GM23248 (cell line): ENCODE results near the gene TRIM72. TPM values are rescaled to one million over a fixed set of nuclear protein-coding genes. Genes with fewer than 3 reads are reported as not detected.

Experiments
- DNase-seq: peaks from one replicate; pipeline ENCODE4 v3.0.0-alpha.2; 2015
- H2AFZ ChIP-seq: fragments of 200-600 bp; sonication (generic); 2 replicates; pipeline ENCODE4 v1.6.1; 2016; ENCODE audit warnings: antibody characterized with exemption
- H3F3A ChIP-seq: fragments of 200-600 bp; sonication (generic); 2 replicates; pipeline ENCODE4 v1.6.1; 2016; ENCODE audit warnings: mild to moderate bottlenecking, antibody characterized with exemption, mixed run types; ENCODE audit not compliant: insufficient read depth
- H3K27ac ChIP-seq: fragments of 200-600 bp; sonication (generic); 2 replicates; pipeline ENCODE4 v1.5.1; 2016; ENCODE audit warnings: mild to moderate bottlenecking
- H3K27me3 ChIP-seq: fragments of 200-600 bp; sonication (generic); replicated peaks from 2 replicates; pipeline ENCODE4 v1.6.1; 2016; ENCODE audit warnings: mild to moderate bottlenecking; ENCODE audit not compliant: insufficient read depth
- H3K36me3 ChIP-seq: fragments of 200-600 bp; sonication (generic); 2 replicates; pipeline ENCODE4 v1.6.1; 2016; ENCODE audit warnings: low read depth, mild to moderate bottlenecking
- H3K4me1 ChIP-seq: fragments of 200-600 bp; sonication (generic); 2 replicates; pipeline ENCODE4 v1.6.1; 2016; ENCODE audit warnings: mild to moderate bottlenecking; ENCODE audit not compliant: insufficient read depth
- H3K4me2 ChIP-seq: fragments of 200-600 bp; sonication (generic); one replicate; pipeline ENCODE4 v1.6.1; 2016; ENCODE audit warnings: mild to moderate bottlenecking; ENCODE audit not compliant: unreplicated experiment
- H3K4me3 ChIP-seq: fragments of 200-600 bp; sonication (generic); 2 replicates; pipeline ENCODE4 v1.5.1; 2016; ENCODE audit warnings: mild to moderate bottlenecking
- H3K79me2 ChIP-seq: fragments of 200-600 bp; sonication (generic); 2 replicates; pipeline ENCODE4 v1.6.1; 2016; ENCODE audit warnings: mild to moderate bottlenecking; ENCODE audit not compliant: insufficient read depth
- H3K9ac ChIP-seq: fragments of 200-600 bp; sonication (generic); 2 replicates; pipeline ENCODE4 v1.6.1; 2016; ENCODE audit warnings: mild to moderate bottlenecking
- H3K9me2 ChIP-seq: fragments of 200-600 bp; sonication (generic); 2 replicates; pipeline ENCODE4 v1.6.1; 2016; ENCODE audit warnings: mixed run types, mild to moderate bottlenecking, moderate library complexity; ENCODE audit not compliant: insufficient read depth
- H3K9me3 ChIP-seq: fragments of 200-600 bp; sonication (generic); one replicate; pipeline ENCODE4 v1.6.1; 2017; ENCODE audit warnings: low read depth
- H4K20me1 ChIP-seq: fragments of 200-600 bp; sonication (generic); 2 replicates; pipeline ENCODE4 v1.6.0; 2016; ENCODE audit not compliant: insufficient read depth
- EZH2 ChIP-seq: fragments of 200-600 bp; sonication (generic); IDR thresholded peaks from 2 replicates; pipeline ENCODE4 v1.6.1; 2018; ENCODE audit warnings: antibody characterized with exemption, mild to moderate bottlenecking; ENCODE audit not compliant: insufficient read depth, poor library complexity, severe bottlenecking
- EZH2phosphoT487 ChIP-seq: fragments of 200-600 bp; sonication (generic); IDR thresholded peaks from 2 replicates; pipeline ENCODE4 v1.6.1; 2018; ENCODE audit warnings: antibody characterized with exemption, moderate library complexity, mild to moderate bottlenecking, low read depth; ENCODE audit not compliant: insufficient read depth
- WGBS, 2 experiments: methylation state at CpG; one replicate each; pipeline ENCODE4 v1.1.6; 2015 to 2017; ENCODE audit warnings: low lambda C conversion rate in 2 of 2, low coverage in 1 of 2; ENCODE audit errors: missing lambda C conversion rate in 2 of 2; 5-methylcytosine and 5-hydroxymethylcytosine counted together
- in situ Hi-C: fragments of 300-500 bp; cut with MboI; formaldehyde crosslinking; loops from 2 replicates; pipeline ENCODE4 v1.15.0; 2020
- polyA plus RNA-seq: library from polyadenylated mRNA; unstranded; fragments of >200 nt; fragmentation: Nextera tagmentation; extraction: Ambion mirVana; gene quantifications from 2 replicates; pipeline ENCODE4 v1.2.1, GENCODE V29; 2016
- total RNA-seq: library from RNA; depleted of rRNA; stranded (reverse); fragments of >200 nt; shearing (Covaris generic); gene quantifications from 2 replicates; pipeline ENCODE4 v1.2.3, GENCODE V29; 2014

The TRIM72 gene
- total and polyA plus RNA-seq, 2 experiments from 2014 or later, result not detected

- DNase-seq, result peak; percentile 53
- Histone ChIP-seq H3K4me3 (peak overlapping the region; percentile 89), H3K36me3 (peaks cover 51% of the 10 kb centered on the region), H3K4me1 (peaks cover 24% of the 10 kb centered on the region), H3K27me3 (no peaks in the 10 kb centered on the region), H2AFZ (no peak overlapping the region), H4K20me1 (peaks cover 44% of the 10 kb centered on the region), H3K4me2 (peak overlapping the region; percentile 89), H3K9me3 (no peaks in the 10 kb centered on the region), H3K9me2 (no peaks in the 10 kb centered on the region), H3K9ac (peak overlapping the region; percentile 99), H3K79me2 (peaks cover 85% of the 10 kb centered on the region), H3F3A (peaks cover 46% of the 10 kb centered on the region), H3K27ac (peak overlapping the region; percentile 93)
- 16 to 19% methylated on average over 7 of the region's 7 CpGs for WGBS, 2 experiments
- TF ChIP-seq EZH2 (no peak), EZH2phosphoT487 (no peak)
- in situ Hi-C loops, result no loop called here
Observed at GRCh38 chr16:31182391-31182790, 31.5 kb upstream of the TRIM72 start.

GRCh38 chr16:31183432-31184428 lies 30.2 kb upstream of the TRIM72 start:
- 76 to 77% methylated on average over 10 of the region's 10 CpGs for WGBS, 2 experiments
- Histone ChIP-seq H4K20me1 (peaks cover 44% of the 10 kb centered on the region), H3K9me2 (no peaks in the 10 kb centered on the region), H3K27ac (no peak overlapping the region), H3K9ac (peak overlapping the region; percentile 99), H2AFZ (no peak overlapping the region), H3K36me3 (peaks cover 65% of the 10 kb centered on the region), H3K4me3 (peak overlapping the region; percentile 89), H3K4me2 (peak overlapping the region; percentile 89), H3K9me3 (no peaks in the 10 kb centered on the region), H3K4me1 (peaks cover 23% of the 10 kb centered on the region), H3K79me2 (peaks cover 95% of the 10 kb centered on the region), H3F3A (peaks cover 60% of the 10 kb centered on the region), H3K27me3 (no peaks in the 10 kb centered on the region)
- peak; percentile 26 for DNase-seq
- in situ Hi-C loops, result no loop called here
- TF ChIP-seq EZH2 (no peak), EZH2phosphoT487 (no peak)

GRCh38 chr16:31184888-31185287 lies 29.0 kb upstream of the TRIM72 start:
- no peak for DNase-seq
- peaks cover 71% of the 10 kb centered on the region for H3F3A ChIP-seq
- H3K36me3 ChIP-seq, result peaks cover 76% of the 10 kb centered on the region
- peaks cover 18% of the 10 kb centered on the region for H3K4me1 ChIP-seq
- H3K4me3 ChIP-seq, result no peak overlapping the region
- 90 to 93% methylated on average over 13 to 14 of the region's 14 CpGs for WGBS, 2 experiments
- H3K9me3 ChIP-seq, result no peaks in the 10 kb centered on the region
- no peaks in the 10 kb centered on the region for H3K27me3 ChIP-seq
- in situ Hi-C loops, result no loop called here
- H3K4me2 ChIP-seq, result no peak overlapping the region
- peaks cover 44% of the 10 kb centered on the region for H4K20me1 ChIP-seq
- no peaks in the 10 kb centered on the region for H3K9me2 ChIP-seq
- no peak for TF ChIP-seq EZH2phosphoT487
- TF ChIP-seq EZH2, result no peak
- no peak overlapping the region for H3K9ac ChIP-seq
- H2AFZ ChIP-seq, result no peak overlapping the region
- H3K27ac ChIP-seq, result no peak overlapping the region
- peaks cover 99% of the 10 kb centered on the region for H3K79me2 ChIP-seq

- TF ChIP-seq EZH2, result no peak
- no peak for TF ChIP-seq EZH2phosphoT487
- H3K79me2 ChIP-seq, result peaks cover 100% of the 10 kb centered on the region
- no peaks in the 10 kb centered on the region for H3K9me2 ChIP-seq
- no peak overlapping the region for H3K27ac ChIP-seq
- H4K20me1 ChIP-seq, result peaks cover 44% of the 10 kb centered on the region
- H3K27me3 ChIP-seq, result no peaks in the 10 kb centered on the region
- H3F3A ChIP-seq, result peaks cover 76% of the 10 kb centered on the region
- no peak for DNase-seq
- H3K9ac ChIP-seq, result no peak overlapping the region
- in situ Hi-C loops, result no loop called here
- no peak overlapping the region for H3K4me3 ChIP-seq
- peaks cover 18% of the 10 kb centered on the region for H3K4me1 ChIP-seq
- no peak overlapping the region for H2AFZ ChIP-seq
- H3K9me3 ChIP-seq, result no peaks in the 10 kb centered on the region
- no peak overlapping the region for H3K4me2 ChIP-seq
- peaks cover 81% of the 10 kb centered on the region for H3K36me3 ChIP-seq
- WGBS, 2 experiments, result 59 to 60% methylated on average over 5 of the region's 5 CpGs
Observed at GRCh38 chr16:31185339-31185738, 28.6 kb upstream of the TRIM72 start.
